ENCODE results near the gene RPS4Y1.

RPS4Y1 gene

DNA sequence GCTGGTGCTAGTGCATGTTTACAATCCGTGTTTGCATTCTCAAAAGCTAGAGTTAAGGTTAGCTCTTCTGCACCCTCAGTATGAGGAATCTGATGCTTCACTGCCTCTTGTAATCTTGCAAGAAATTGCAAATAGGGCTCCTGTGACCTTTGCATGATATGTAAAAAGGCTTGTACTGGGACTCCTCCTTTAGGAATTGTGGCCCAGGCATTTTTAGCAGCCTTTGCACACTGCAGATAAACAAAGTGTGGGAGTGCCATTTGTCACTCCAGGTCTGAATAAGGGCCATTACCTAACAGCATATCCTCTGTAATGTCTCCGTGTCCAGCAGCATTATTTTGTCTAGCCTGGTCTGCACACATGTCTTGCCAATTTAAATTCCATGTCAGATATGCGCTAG lies 44.5 kb downstream of the RPS4Y1 start:
- FAIRE-seq = no peak

DNA sequence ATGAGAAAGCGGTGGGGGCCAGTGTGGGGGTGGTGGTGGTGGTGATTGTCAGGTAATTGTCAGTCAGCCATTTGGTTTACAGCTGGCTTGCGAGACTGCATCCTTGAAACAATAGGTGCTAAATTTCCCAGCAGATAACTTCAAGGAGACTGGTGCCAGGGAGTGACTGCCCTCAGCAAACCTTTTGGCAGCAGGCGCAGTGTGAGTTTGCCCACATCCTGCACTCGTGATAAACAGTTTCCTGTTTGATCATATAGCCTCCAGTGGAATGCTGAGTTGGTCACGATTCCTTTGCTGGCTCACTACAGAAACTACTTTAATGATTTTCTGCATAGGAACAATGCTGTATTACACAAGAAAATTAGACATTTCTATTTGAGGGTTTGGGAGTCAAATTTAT lies 46.0 kb downstream of the RPS4Y1 start:
- FAIRE-seq = no peak

DNA sequence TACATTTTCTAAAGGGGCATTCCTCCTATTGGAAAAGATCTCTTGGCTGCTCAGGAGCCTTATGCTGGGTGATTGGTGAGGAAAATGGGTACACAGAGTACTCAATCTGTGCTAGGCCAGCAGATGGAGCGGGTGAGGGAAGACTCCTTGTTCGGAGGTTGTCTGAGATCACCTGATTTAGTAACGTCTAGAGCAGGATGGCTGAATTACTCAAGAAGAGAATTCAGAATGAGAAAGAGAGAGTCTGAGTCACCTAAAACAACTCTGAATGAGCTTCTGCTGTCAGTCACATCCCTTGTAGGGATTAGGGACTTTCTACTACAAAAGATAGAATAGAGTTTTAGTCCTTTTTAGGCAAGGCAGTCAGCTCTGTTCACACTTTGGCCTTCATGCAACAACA lies 46.6 kb downstream of the RPS4Y1 start:
- FAIRE-seq = no peak

DNA sequence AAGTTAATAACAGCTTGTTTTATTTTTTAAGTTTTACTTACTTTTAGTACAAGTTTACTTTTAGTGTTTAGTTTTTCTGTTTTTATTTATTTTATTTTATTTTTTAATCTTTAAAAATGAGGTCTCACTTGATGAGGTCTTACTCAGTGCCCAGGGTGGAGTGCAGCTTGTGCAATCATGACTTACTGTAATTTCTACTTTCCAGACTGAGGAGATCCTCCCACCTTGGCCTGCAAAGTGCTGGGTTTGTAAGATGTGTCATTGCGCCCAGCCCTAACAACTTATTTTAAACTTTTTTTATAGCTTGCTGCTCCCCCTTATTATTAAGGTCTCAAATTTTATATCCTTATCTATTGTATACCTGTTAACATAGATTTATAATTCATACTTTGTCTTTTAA lies 52.1 kb downstream of the RPS4Y1 start:
- FAIRE-seq = no peak

DNA sequence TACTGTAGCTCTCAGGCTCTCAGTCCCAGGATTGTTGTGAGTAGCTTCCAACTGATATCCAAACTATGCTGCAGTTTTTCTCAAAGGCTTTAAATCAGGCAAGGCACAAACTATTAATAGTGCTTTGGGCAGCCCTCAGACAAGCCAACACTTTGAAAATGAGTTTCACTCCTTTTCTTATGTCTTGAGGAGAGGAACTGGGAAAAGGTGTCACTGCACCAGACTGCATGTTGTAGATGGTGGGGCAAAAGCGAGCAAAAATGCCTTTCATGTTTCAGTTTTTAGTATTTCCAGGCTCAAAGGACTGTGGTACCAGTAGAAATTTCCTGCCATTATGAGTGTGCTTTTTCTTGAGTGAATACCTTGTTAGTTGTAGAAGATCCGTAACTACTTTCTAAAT lies 54.6 kb downstream of the RPS4Y1 start:
- no peak for FAIRE-seq

DNA sequence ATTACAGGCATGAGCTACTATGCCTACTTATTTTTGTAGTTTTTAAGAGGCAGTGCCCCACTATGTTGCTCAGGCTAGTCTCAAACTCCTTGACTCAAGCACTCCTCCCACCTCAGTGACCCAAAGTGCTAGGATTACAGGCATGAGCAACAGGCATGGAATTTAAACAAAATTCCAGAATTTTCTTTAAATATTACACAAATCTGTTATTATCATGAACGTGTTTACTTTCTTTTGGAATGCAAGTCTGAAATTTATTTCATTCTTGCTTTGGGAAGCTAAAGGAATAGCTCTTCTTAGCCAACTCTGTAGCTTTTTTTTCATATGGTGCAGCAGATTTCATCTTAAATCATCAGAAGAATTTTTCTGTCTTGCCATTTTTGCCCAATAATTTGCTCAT lies 66.0 kb downstream of the RPS4Y1 start:
- FAIRE-seq = no peak

DNA sequence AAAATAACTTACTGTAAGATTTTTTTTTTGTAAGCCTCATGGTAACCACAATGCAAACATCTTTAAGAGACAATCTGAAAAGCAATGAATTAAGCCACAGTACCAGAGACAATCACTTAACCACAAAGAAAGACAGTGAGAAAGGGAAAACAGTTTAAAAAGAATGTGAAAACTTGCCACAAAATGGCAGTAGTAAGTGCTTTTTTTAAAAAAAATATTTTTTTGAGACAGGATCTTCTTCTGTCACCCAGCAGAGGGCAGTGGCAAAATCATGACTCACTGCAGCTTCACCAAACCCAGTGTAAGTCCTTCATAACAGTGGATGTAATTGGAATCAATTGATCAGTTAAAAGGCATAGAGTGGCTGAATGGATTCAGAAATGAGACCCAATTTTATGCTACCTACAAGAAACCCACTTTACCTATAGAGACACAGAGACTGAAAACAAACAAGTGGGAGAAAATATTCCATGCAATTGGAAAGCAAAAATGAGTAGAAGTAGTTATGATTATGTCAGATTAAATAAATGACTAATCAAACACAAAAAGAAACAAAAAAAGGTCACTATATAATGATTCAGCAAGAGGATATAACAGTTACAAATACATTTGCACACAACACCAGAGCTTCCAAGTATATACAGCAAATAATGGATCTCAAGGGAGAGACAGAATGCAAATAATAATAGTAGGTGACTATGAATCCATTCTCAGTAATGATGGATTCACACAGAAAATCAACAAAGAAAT lies 71.8 kb downstream of the RPS4Y1 start:
- no peak for FAIRE-seq
